ENCODE measurements around the gene GIT2. TPM values are rescaled to one million over a fixed set of nuclear protein-coding genes. Genes with fewer than 3 reads are reported as not detected.

GIT2 gene
- total RNA-seq, 1 experiment from 2014 or later: 56.0 TPM

GRCh38 chr12:109880938-109881337 is 115.2 kb downstream of the GIT2 start:
- intact Hi-C loops (cut with micrococcal nuclease; ENCODE audit: unreplicated experiment): loop anchor here (2.0 kb wide), 1 partner anchor 76 kb away; no protein-coding TSS in a partner anchor
- peaks cover 20% of the 10 kb centered on the region for H3K27me3 Mint-ChIP-seq (ENCODE audit: unreplicated experiment)
- no peaks in the 10 kb centered on the region for H3K9me3 Mint-ChIP-seq (ENCODE audit: low read depth, unreplicated experiment)
- peak overlapping the region; percentile 55 for H3K27ac Mint-ChIP-seq (ENCODE audit: unreplicated experiment)
- no peak for TF ChIP-seq CTCF (IDR thresholded peaks at IDR 0.05; ENCODE audit: unreplicated experiment)
- peaks cover 13% of the 10 kb centered on the region for H3K4me1 Mint-ChIP-seq (ENCODE audit: low read depth, unreplicated experiment)
- BruUV-seq (replicated peaks): no TSS peak
- H3K36me3 Mint-ChIP-seq (ENCODE audit: insufficient read depth, unreplicated experiment): peaks cover 24% of the 10 kb centered on the region
- DNase-seq: no peak
- peak overlapping the region; percentile 85 for H3K4me3 Mint-ChIP-seq (ENCODE audit: low read depth, unreplicated experiment)
- CTCF ChIA-PET: no interaction called here

GRCh38 chr12:109880043-109880931 is 115.9 kb downstream of the GIT2 start, which contains the start of gene GLTP:
Gene GLTP, minus strand, starts transcription at chr12:109880541. Its CDS starts 167 bp downstream, at chr12:109880374.
- Mint-ChIP-seq H3K27ac (ENCODE audit: unreplicated experiment) (peak within 1 kb of the TSS; percentile 91), H3K27me3 (ENCODE audit: unreplicated experiment) (peaks cover 20% of the 10 kb centered on the region), H3K4me1 (ENCODE audit: low read depth, unreplicated experiment) (peaks cover 19% of the 10 kb centered on the region), H3K4me3 (ENCODE audit: low read depth, unreplicated experiment) (peak within 1 kb of the TSS; percentile 85), H3K36me3 (ENCODE audit: insufficient read depth, unreplicated experiment) (peaks cover 24% of the 10 kb centered on the region), H3K9me3 (ENCODE audit: low read depth, unreplicated experiment) (no peaks in the 10 kb centered on the region)
- TF ChIP-seq CTCF (IDR thresholded peaks at IDR 0.05; ENCODE audit: unreplicated experiment): peak; percentile 52
- intact Hi-C loops (cut with micrococcal nuclease; ENCODE audit: unreplicated experiment): loop anchor here (2.0 kb wide), 1 partner anchor 75 kb away; no protein-coding TSS in a partner anchor
- peak; percentile 96 for DNase-seq
- CTCF ChIA-PET: no interaction called here
- BruUV-seq (replicated peaks): no TSS peak

Other genes with a start within 250 kb of the GIT2 start
- 13.0 and 25.3 TPM in 2 replicates for gene TRPV4, start 163.0 kb downstream of the GIT2 start, total RNA-seq (2022)
- 25.7 and 27.7 TPM in 2 replicates for gene GLTP, start 115.8 kb downstream of the GIT2 start, total RNA-seq (2022)
- 28.0 and 28.8 TPM in 2 replicates for gene TCHP, start 96.1 kb downstream of the GIT2 start, total RNA-seq (2022)
- gene ANKRD13A, start 3.1 kb upstream of the GIT2 start, total RNA-seq (2022): 34.5 and 40.4 TPM in 2 replicates
- 14.2 and 14.7 TPM in 2 replicates for gene C12orf76, start 52.2 kb upstream of the GIT2 start, total RNA-seq (2022)
- gene IFT81, start 128.0 kb upstream of the GIT2 start, total RNA-seq (2022): 13.0 and 16.4 TPM in 2 replicates

Measured in Calu3 (cell line).